ENCODE results near the gene ZNF784.

ZNF784 gene

GRCh38 chr19:55592391-55593090 lies 31.8 kb downstream of the ZNF784 start:
- Histone ChIP-seq H3K9me3 (ENCODE audit: insufficient read depth, low read length) (no peaks in the 10 kb centered on the region), H3F3A (ENCODE audit: insufficient read depth) (no peaks in the 10 kb centered on the region), H3K79me2 (ENCODE audit: insufficient read depth, low read length) (no peaks in the 10 kb centered on the region), H3K4me3 (ENCODE audit: insufficient read depth, low read length, poor library complexity, severe bottlenecking) (no peak overlapping the region), H3K27me3 (ENCODE audit: low read length) (no peaks in the 10 kb centered on the region), H3K4me2 (ENCODE audit: low read depth, low read length, poor library complexity, severe bottlenecking) (no peak overlapping the region), H3K9me2 (replicated peaks; ENCODE audit: insufficient read depth, low read length) (no peaks in the 10 kb centered on the region), H4K20me1 (ENCODE audit: low read depth, low read length) (no peaks in the 10 kb centered on the region), H3K9ac (ENCODE audit: low read length) (no peak overlapping the region), H2AFZ (ENCODE audit: low read depth, low read length, severe bottlenecking) (no peak overlapping the region), H3K27ac (ENCODE audit: low read depth, low read length) (no peak overlapping the region), H3K36me3 (ENCODE audit: low read length) (no peaks in the 10 kb centered on the region)
- no peak for TF ChIP-seq CTCF (IDR thresholded peaks at IDR 0.05; ENCODE audit: insufficient read depth, low read length, poor library complexity, severe bottlenecking)
- TF ChIP-seq EZH2phosphoT487 (conservative IDR thresholded peaks at IDR 0.05; ENCODE audit: low read length), result no peak

DNA sequence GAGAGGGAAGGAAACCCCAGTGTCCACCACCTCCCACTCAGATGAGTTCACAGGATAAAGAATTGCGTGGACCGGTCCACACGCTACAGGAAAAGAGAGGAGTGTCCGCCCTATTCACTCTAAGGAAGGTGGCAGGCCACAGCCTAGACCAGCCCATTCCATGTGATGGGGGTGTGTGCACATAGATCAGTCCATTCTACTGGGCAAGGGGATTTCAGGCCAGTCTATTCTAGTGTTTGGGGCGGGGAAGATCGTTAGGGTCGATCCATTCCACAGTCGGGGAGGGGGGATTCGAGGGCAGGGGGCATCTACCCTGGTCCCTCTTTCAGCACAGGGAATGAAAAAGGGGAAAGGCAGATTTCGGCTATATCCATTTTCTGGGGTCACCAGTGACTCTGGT lies 32.8 kb downstream of the ZNF784 start:
- H3K9ac ChIP-seq (ENCODE audit: low read length), result no peak overlapping the region
- no peaks in the 10 kb centered on the region for H3K27me3 ChIP-seq (ENCODE audit: low read length)
- TF ChIP-seq CTCF (IDR thresholded peaks at IDR 0.05; ENCODE audit: insufficient read depth, low read length, poor library complexity, severe bottlenecking) (no peak), EZH2phosphoT487 (conservative IDR thresholded peaks at IDR 0.05; ENCODE audit: low read length) (no peak)
- no peak overlapping the region for H3K4me2 ChIP-seq (ENCODE audit: low read depth, low read length, poor library complexity, severe bottlenecking)
- H3K4me3 ChIP-seq (ENCODE audit: insufficient read depth, low read length, poor library complexity, severe bottlenecking), result no peak overlapping the region
- no peaks in the 10 kb centered on the region for H3K79me2 ChIP-seq (ENCODE audit: insufficient read depth, low read length)
- H3F3A ChIP-seq (ENCODE audit: insufficient read depth), result no peaks in the 10 kb centered on the region
- H3K9me3 ChIP-seq (ENCODE audit: insufficient read depth, low read length), result no peaks in the 10 kb centered on the region
- H4K20me1 ChIP-seq (ENCODE audit: low read depth, low read length), result no peaks in the 10 kb centered on the region
- H2AFZ ChIP-seq (ENCODE audit: low read depth, low read length, severe bottlenecking), result no peak overlapping the region
- no peaks in the 10 kb centered on the region for H3K36me3 ChIP-seq (ENCODE audit: low read length)
- H3K27ac ChIP-seq (ENCODE audit: low read depth, low read length), result no peak overlapping the region
- no peaks in the 10 kb centered on the region for H3K9me2 ChIP-seq (replicated peaks; ENCODE audit: insufficient read depth, low read length)

DNA sequence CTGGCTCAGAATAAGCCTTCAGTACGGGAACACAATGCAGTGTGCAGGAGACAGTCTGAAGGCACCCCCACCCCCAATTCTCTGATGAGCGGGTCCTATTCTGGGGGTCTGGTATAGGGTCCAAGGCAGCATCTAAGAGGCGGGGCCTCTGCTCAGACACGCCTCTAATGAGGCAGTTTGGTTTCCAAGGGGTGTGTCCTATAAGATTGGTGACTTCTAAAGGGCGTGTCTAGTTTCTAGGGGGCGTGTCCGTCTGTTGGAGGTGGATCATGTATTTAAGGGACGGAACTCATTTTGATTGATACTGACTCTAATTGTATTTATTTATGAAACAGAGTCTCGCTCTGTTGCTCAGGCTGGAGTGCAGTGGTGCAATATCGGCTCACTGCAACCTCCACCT lies 33.7 kb downstream of the ZNF784 start:
- Histone ChIP-seq H3K36me3 (ENCODE audit: low read length) (no peaks in the 10 kb centered on the region), H4K20me1 (ENCODE audit: low read depth, low read length) (no peaks in the 10 kb centered on the region), H3K9ac (ENCODE audit: low read length) (no peak overlapping the region), H3K4me2 (ENCODE audit: low read depth, low read length, poor library complexity, severe bottlenecking) (no peak overlapping the region), H3K9me3 (ENCODE audit: insufficient read depth, low read length) (no peaks in the 10 kb centered on the region), H3K4me3 (ENCODE audit: insufficient read depth, low read length, poor library complexity, severe bottlenecking) (no peak overlapping the region), H3K27me3 (ENCODE audit: low read length) (no peaks in the 10 kb centered on the region), H3F3A (ENCODE audit: insufficient read depth) (no peaks in the 10 kb centered on the region), H2AFZ (ENCODE audit: low read depth, low read length, severe bottlenecking) (no peak overlapping the region), H3K79me2 (ENCODE audit: insufficient read depth, low read length) (no peaks in the 10 kb centered on the region), H3K27ac (ENCODE audit: low read depth, low read length) (no peak overlapping the region), H3K9me2 (replicated peaks; ENCODE audit: insufficient read depth, low read length) (no peaks in the 10 kb centered on the region)
- TF ChIP-seq EZH2phosphoT487 (conservative IDR thresholded peaks at IDR 0.05; ENCODE audit: low read length) (no peak), CTCF (IDR thresholded peaks at IDR 0.05; ENCODE audit: insufficient read depth, low read length, poor library complexity, severe bottlenecking) (no peak)

Measured in SU-DHL-6 (cell line).